DND-41 (cell line): Measurements from ENCODE around the gene TAS2R40.

Source experiments
- EZH2 ChIP-seq: IDR thresholded peaks from 3 replicates; pipeline ENCODE4 v1.6.1; 2012; ENCODE audit warnings: borderline replicate concordance, low read depth, mild to moderate bottlenecking, moderate library complexity, low read length, inconsistent platforms; ENCODE audit not compliant: severe bottlenecking
- TF ChIP-seq, protein P1 (sequence below): IDR thresholded peaks from 2 replicates; pipeline ENCODE4 v1.5.1; 2012; ENCODE audit warnings: borderline replicate concordance, low read length, moderate library complexity, mild to moderate bottlenecking; ENCODE audit not compliant: poor library complexity, severe bottlenecking; ENCODE audit errors: extremely low read depth

GRCh38 chr7:143229054-143229790 is 7.4 kb downstream of the TAS2R40 start:
- TF ChIP-seq, protein P1, sequence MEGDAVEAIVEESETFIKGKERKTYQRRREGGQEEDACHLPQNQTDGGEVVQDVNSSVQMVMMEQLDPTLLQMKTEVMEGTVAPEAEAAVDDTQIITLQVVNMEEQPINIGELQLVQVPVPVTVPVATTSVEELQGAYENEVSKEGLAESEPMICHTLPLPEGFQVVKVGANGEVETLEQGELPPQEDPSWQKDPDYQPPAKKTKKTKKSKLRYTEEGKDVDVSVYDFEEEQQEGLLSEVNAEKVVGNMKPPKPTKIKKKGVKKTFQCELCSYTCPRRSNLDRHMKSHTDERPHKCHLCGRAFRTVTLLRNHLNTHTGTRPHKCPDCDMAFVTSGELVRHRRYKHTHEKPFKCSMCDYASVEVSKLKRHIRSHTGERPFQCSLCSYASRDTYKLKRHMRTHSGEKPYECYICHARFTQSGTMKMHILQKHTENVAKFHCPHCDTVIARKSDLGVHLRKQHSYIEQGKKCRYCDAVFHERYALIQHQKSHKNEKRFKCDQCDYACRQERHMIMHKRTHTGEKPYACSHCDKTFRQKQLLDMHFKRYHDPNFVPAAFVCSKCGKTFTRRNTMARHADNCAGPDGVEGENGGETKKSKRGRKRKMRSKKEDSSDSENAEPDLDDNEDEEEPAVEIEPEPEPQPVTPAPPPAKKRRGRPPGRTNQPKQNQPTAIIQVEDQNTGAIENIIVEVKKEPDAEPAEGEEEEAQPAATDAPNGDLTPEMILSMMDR: no peak
- TF ChIP-seq EZH2: no peak
